Testis (tissue), 5 donors: Measurements from ENCODE around the gene CLN3. TPM values are rescaled to one million over a fixed set of nuclear protein-coding genes. Genes with fewer than 3 reads are reported as not detected.

ENCODE experiments used
- DNase-seq: peaks from one replicate; pipeline ENCODE4 v3.0.0-alpha.2; 2019
- H3K27ac ChIP-seq, 2 donors: fragments of 200-600 bp; sonication (generic); one replicate each; pipeline ENCODE4 v1.5.1; 2019
- H3K27me3 ChIP-seq: fragments of 200-600 bp; sonication (generic); one replicate; pipeline ENCODE4 v1.5.1; 2019
- H3K36me3 ChIP-seq: fragments of 200-600 bp; sonication (generic); one replicate; pipeline ENCODE4 v1.5.1; 2017; ENCODE audit warnings: low read depth; ENCODE audit errors: missing control alignments
- H3K4me1 ChIP-seq: fragments of 200-600 bp; sonication (generic); one replicate; pipeline ENCODE4 v1.5.1; 2019
- H3K4me3 ChIP-seq, 2 donors: fragments of 200-600 bp; sonication (generic); one replicate each; pipeline ENCODE4 v1.5.1; 2017 to 2019
- H3K9me3 ChIP-seq: fragments of 200-600 bp; sonication (generic); one replicate; pipeline ENCODE4 v1.5.1; 2017
- POLR2A ChIP-seq: fragments of 450-650 bp; IDR thresholded peaks from one replicate; pipeline ENCODE4 v1.6.1; 2017; ENCODE audit warnings: antibody characterized with exemption, mild to moderate bottlenecking, moderate library complexity
- WGBS, 2 donors: methylation state at CpG; one replicate each; pipeline ENCODE4 v1.1.5; 2018; 5-methylcytosine and 5-hydroxymethylcytosine counted together
- intact Hi-C: fragments of 100-400 bp; cut with DNase I; formaldehyde crosslinking; loops from one replicate; pipeline ENCODE4 v1.15.1; 2023; ENCODE audit warnings: low total_unique reads
- long read RNA-seq, 2 donors: transcript quantifications; one replicate each; lab custom pipeline, GENCODE V29; 2026
- polyA plus RNA-seq: library from polyadenylated mRNA; stranded (reverse); fragments of 350-450 nt; fragmentation: Illumina TruSeq; extraction: RNeasy Lipid Tissue Mini Kit (QIAGEN cat#74804); gene quantifications from one replicate; pipeline ENCODE4 v1.2.3, GENCODE V29; 2014; ENCODE audit warnings: low read depth, low replicate concordance; ENCODE audit not compliant: insufficient read depth
- total RNA-seq, 2 donors: library from RNA; depleted of rRNA; stranded (reverse); fragments of >200 nt; gene quantifications; one replicate each; pipeline ENCODE4 v1.2.3, GENCODE V29; 2016
- TF ChIP-seq, protein P1 (sequence below), 3 experiments: fragments of 450-650 bp in 2 of 3; fragments of 200-600 bp in 1 of 3; sonication (generic) in 1 of 3; IDR thresholded peaks; one replicate each; pipeline ENCODE4 v1.5.1; 2016 to 2019; ENCODE audit warnings: antibody characterized with exemption in 3 of 3, mild to moderate bottlenecking in 2 of 3, moderate library complexity in 1 of 3

CLN3 gene
- total RNA-seq (10 to 100 TPM; 25.4 to 50.2 TPM), polyA plus RNA-seq (23.3 TPM)
- long read RNA-seq, donor 1, transcript CLN3-244 (16 exons, 3,832 nt), result major isoform, 6 of 10 reads
- long read RNA-seq, donor 1, partial matches to known transcripts, result 0 of 10 reads
- long read RNA-seq, donor 1, other reads (novel, unspliced or antisense), result 0 of 10 reads
- long read RNA-seq, donor 2, partial matches to known transcripts, result 0 of 7 reads
- long read RNA-seq, donor 2, other reads (novel, unspliced or antisense), result 0 of 7 reads

DNA sequence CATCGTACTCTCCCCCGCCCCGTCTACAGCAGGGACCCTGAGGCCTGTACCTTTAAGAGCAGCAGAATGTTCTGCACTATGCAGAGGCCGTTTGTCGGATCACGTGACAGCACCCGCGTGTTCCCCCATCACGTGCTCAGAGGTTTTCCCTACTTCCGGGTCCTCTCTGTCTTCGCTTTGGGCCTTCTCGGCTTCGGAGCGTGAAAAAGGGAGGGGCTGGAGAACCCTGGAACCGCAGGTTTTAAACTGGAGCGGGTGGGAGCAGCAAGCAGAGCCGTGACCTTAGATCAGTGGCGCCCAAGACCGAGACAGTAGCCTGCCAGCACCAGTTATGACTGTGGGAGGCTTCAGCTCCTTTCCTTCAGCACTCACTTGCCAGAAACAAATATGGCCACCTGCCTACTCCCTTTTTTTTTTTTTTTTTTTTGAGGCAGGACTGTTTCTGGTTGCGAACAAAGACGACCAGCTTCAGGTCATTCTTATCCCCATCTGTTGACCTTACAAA is at the start of gene CLN3:
Gene CLN3 (minus strand): TSS at position 105 of the 505 bp plus-strand sequence. CDS start 315 bp downstream, outside the sequence.
- Histone ChIP-seq H3K9me3 (no peaks in the 10 kb centered on the region), H3K36me3 (no peaks in the 10 kb centered on the region), H3K27ac (peak within 1 kb of the TSS; percentile 95 to 98), H3K4me1 (peaks cover 5% of the 10 kb centered on the region), H3K4me3 (peak within 1 kb of the TSS; percentile 91 to 93), H3K27me3 (no peaks in the 10 kb centered on the region)
- intact Hi-C loops, result no loop called here
- TF ChIP-seq POLR2A, result no peak
- TF ChIP-seq, protein P1, sequence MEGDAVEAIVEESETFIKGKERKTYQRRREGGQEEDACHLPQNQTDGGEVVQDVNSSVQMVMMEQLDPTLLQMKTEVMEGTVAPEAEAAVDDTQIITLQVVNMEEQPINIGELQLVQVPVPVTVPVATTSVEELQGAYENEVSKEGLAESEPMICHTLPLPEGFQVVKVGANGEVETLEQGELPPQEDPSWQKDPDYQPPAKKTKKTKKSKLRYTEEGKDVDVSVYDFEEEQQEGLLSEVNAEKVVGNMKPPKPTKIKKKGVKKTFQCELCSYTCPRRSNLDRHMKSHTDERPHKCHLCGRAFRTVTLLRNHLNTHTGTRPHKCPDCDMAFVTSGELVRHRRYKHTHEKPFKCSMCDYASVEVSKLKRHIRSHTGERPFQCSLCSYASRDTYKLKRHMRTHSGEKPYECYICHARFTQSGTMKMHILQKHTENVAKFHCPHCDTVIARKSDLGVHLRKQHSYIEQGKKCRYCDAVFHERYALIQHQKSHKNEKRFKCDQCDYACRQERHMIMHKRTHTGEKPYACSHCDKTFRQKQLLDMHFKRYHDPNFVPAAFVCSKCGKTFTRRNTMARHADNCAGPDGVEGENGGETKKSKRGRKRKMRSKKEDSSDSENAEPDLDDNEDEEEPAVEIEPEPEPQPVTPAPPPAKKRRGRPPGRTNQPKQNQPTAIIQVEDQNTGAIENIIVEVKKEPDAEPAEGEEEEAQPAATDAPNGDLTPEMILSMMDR (IDR thresholded peaks at IDR 0.05), result peak in 2 of 3 experiments; percentile 13 to 25
- 0% methylated on average over 18 to 21 of the region's 21 CpGs for WGBS, 2 donors
- peak; percentile 97 for DNase-seq

DNA sequence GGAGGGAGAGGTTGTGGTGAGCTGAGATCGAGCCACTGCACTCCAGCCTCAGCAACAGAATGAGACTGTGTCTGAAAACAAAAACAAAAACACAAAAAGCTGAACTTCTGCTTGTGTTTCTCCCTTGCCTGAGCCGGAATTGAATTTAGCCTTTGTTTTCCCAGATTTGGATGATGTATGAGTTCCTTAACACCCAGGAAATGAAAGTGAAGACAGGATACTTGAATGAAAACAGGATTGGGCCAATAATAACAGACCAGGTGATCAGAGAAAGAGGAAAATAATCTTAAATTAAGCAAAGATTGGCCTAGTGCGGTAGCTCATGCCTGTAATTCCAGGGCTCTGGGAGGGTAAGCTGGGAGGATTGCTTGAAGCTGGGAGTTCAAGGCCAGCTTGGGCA is 48.5 kb upstream of the CLN3 start:
- no peak for DNase-seq
- Histone ChIP-seq H3K4me3 (no peak overlapping the region), H3K4me1 (peaks cover 25% of the 10 kb centered on the region), H3K27me3 (no peaks in the 10 kb centered on the region), H3K36me3 (no peaks in the 10 kb centered on the region), H3K27ac (peak overlapping the region; percentile 95 to 97), H3K9me3 (no peaks in the 10 kb centered on the region)
- intact Hi-C loops, result no loop called here
- 59 to 65% methylated on average over 3 of the region's 3 CpGs for WGBS, 2 donors
- TF ChIP-seq POLR2A, result no peak
- TF ChIP-seq, protein P1 (IDR thresholded peaks at IDR 0.05), result no peak

DNA sequence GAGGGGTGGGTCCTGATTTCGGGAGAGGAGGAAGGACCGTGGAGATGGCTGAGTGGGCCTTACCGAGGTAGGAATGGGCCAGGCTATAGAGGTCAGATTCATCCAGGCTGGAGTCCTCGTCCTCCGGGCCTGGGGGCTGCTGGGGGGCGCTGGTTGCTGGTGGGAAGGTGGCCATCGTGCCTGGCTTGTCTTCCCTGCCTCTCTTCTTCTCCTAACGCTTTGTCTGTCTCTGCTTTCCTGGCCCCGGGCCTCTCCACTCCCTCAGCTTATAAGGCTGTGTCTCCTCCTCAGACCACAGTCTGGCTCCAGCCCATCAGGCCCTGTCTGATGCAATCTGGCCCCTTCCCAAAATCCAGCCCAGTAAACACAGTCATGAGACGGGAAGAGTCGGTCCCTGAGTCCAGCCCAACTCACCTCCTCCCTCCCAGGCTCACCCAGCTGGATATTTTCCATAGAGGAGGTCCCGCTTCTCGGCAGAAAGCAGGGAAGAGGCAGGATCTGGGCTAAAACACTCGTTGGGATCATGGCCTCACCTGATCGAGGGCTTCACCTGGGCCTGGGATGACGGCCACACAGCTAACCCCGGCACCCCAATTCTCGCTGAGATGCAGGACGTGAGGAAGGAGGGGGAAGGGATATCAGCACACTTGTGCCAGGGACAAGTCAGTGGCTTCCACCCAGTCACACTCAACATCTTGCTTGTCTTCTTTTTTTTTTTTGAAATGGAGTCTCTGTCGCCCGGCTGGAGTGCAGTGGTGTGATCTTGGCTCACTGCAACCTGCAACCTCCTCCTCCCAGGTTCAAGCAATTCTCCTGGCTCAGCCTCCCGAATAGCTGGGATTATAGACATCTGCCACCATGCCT is 47.1 kb upstream of the CLN3 start, which contains the start of gene NUPR1:
Gene NUPR1 (minus strand): TSS at position 242 of the 864 bp plus-strand sequence. CDS start 67 bp downstream, at position 175.
- intact Hi-C loops, result no loop called here
- Histone ChIP-seq H3K36me3 (no peaks in the 10 kb centered on the region), H3K4me3 (peak within 1 kb of the TSS; percentile 60 to 66), H3K4me1 (peaks cover 31% of the 10 kb centered on the region), H3K27me3 (no peaks in the 10 kb centered on the region), H3K9me3 (no peaks in the 10 kb centered on the region), H3K27ac (peak within 1 kb of the TSS; percentile 95 to 97)
- peak; percentile 97 for DNase-seq
- TF ChIP-seq POLR2A, result peak; percentile 84
- TF ChIP-seq, protein P1 (IDR thresholded peaks at IDR 0.05), result no peak
- 32 to 38% methylated on average over 22 of the region's 22 CpGs for WGBS, 2 donors

DNA sequence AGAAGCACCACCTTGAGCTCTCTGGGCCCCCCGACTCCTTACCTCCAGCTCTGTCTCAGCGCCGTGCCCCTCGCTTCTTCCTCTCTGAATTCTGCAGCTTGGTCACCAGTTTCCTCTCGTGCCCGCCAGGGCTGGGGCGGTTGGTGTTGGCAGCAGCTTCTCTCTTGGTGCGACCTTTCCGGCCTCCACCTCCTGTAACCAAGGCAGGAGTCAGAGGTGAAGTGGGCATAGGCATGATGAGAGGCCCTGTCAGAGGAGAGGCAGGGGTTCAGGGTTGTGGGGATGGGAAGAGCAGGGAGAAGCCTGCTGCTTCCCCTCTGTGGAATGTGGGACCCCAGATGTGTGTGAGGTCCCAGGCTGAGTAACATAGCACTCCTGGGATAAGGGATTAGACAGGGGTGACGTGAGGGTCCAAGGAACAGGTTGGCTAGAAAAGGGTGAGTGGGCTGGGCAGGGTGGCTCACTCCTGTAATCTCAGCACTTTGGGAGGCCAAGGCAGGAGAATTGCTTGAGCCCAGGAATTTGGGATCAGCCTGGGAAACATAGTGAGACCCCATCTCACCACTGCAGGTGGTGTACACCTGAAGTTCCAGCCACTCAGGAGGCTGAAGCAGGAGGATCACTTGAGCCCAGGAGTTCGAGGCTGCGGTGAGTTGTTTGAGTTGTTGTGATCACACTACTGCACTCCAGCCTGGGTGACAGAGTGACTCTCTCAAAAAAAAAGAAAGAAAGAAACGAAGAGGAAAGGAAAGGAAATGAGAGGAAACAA is 46.3 kb upstream of the CLN3 start:
- H3K4me3 ChIP-seq, result peak overlapping the region; percentile 60 to 66
- TF ChIP-seq, protein P1 (IDR thresholded peaks at IDR 0.05), result no peak
- TF ChIP-seq POLR2A, result no peak
- peaks cover 32% of the 10 kb centered on the region for H3K4me1 ChIP-seq
- peak overlapping the region; percentile 95 to 97 for H3K27ac ChIP-seq
- H3K9me3 ChIP-seq, result no peaks in the 10 kb centered on the region
- H3K27me3 ChIP-seq, result no peaks in the 10 kb centered on the region
- no peaks in the 10 kb centered on the region for H3K36me3 ChIP-seq
- intact Hi-C loops, result no loop called here
- peak; percentile 19 for DNase-seq
- 68 to 78% methylated on average over 13 of the region's 13 CpGs for WGBS, 2 donors
